GM21447 (cell line): ENCODE results near the gene PCNX1.
A peak's percentile ranks its signal among the peaks of the same experiment; 100 is the strongest.

Experiments used
- ATAC-seq: cut with Tn5 transposase; IDR thresholded peaks from one replicate; pipeline ENCODE4 v1.9.1; 2021; ENCODE audit not compliant: unreplicated experiment

PCNX1 gene

DNA sequence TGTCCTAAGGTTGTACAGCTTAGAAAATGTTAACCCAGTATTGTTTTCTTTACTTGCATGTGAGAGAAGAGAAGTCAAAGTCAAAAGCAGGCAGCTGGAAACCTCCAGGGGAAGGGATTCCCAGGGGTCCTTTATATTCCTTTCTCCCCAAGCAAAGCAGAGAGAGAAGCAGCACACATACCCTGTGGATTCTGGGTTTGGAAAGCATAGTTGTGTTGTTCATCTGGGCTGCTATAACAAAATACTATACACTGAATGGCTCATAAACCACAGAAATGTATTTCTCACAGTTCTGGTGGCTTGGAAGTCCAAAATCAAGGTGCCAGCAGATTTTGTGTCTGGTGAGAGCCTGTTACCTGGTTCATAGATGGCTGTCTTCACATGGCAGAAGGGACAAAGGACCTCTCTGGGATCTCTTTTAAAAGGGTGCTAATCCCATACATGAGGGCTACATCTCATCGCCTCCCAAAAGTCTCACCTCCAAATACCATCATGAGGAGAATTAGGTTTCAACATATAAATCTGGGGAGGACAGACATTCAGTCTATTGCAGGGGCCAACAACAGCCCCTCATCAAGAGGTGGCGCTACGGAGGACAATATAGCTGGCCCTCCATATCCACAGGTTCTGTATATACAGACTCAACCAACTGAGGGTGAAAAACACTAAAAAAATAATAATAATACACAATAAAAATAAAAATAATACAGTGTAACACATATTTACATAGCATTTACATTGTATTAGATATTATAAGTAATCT is 19.3 kb upstream of the PCNX1 start:
- ATAC-seq, result no peak

DNA sequence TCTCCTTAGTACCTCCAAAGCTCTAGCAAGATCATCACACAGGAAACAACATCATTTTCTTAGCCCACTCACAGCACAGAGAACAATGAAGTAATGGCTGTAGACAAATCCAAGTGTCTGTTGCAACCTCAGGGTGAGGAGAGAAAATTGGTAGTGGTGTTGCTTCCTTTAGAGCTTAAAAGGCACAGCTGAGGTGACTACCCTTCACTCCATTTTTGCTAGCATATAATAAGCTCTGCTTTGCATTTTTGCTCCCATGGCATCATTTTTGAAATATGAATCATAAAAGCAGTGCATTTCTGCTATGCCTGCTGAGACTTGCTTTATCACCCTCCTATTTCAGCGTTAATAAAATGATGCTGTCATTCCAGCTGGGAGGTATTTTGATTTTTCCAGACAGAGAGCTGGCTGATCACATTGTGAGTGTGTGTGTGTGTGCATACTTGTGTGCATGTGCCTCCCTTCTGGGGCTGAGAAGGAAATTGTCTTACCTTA is 18.5 kb upstream of the PCNX1 start:
- ATAC-seq, result no peak

DNA sequence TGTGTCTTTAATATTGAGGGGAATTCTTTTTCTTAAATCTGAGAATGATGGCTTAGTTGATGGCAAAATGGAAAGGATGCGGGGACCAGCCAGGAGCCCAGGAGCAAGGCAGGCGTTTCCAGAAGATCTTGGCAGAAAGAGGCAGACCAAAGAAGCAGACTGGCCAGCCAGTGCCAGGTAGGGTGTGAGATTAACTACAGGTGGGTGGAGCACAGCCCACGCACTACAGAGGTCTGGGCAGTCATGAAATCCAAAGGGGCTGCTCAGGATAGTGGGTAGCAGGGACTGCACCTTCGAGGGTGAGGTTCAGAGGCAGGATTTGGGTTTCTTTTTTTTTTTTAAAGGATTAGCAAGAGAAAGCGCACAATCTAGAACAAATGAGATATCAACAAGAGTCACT is 17.7 kb upstream of the PCNX1 start:
- ATAC-seq, result no peak

- ATAC-seq, result no peak
These were observed 16.2 kb upstream of the PCNX1 start for GRCh38 chr14:70890826-70891659.

- no peak for ATAC-seq
These were observed 15.5 kb upstream of the PCNX1 start for GRCh38 chr14:70891737-70892136.

GRCh38 chr14:70893062-70893845 is 14.0 kb upstream of the PCNX1 start:
- no peak for ATAC-seq

- ATAC-seq, result no peak
These were observed 13.4 kb upstream of the PCNX1 start for GRCh38 chr14:70893858-70894291.

- no peak for ATAC-seq
These were observed 12.4 kb upstream of the PCNX1 start for GRCh38 chr14:70894868-70895267.

GRCh38 chr14:70896317-70896716 is 10.9 kb upstream of the PCNX1 start:
- no peak for ATAC-seq

DNA sequence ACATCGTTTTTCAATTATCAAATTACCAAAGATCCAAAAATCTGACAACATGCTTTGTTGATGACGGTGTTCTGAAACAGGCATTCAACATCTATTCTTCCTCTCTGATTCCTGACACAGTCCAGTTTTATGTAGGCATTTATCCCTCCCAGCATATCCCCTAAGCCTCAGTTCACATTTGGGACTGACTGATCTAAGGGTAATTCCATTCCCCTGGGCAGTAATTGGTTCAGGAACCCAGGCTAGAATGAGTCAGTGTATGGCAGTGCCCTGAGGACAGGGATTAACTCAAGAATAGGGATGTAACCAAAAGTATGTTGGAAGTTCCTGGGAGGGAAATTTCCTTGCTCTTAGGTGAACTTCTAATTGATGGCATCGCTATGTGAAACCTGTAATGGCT is 10.3 kb upstream of the PCNX1 start:
- ATAC-seq, result no peak

- ATAC-seq, result no peak
These were observed 9.8 kb upstream of the PCNX1 start for GRCh38 chr14:70897464-70897863.

GRCh38 chr14:70898111-70898745 is 9.0 kb upstream of the PCNX1 start:
- no peak for ATAC-seq

DNA sequence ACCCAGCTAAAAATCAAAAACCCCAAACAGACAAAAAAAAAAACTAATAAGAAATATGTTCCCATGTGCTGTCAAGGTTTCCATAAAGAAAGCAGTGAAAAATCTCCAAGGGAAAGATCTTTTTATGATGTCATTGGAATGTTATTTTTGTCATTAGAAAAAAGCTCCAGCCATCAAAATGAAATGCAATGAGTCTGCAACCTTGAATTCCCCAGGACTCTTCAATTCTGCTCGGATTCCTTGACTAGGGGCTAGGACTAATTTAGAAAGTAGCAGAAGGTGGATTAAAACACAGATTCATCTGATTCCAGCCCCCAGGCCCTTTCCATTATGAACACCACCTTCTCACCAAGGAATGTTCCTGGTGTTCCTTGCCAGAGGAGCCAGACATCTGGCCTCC is 6.0 kb upstream of the PCNX1 start:
- ATAC-seq, result no peak

GRCh38 chr14:70902184-70902583 is 5.1 kb upstream of the PCNX1 start:
- no peak for ATAC-seq

DNA sequence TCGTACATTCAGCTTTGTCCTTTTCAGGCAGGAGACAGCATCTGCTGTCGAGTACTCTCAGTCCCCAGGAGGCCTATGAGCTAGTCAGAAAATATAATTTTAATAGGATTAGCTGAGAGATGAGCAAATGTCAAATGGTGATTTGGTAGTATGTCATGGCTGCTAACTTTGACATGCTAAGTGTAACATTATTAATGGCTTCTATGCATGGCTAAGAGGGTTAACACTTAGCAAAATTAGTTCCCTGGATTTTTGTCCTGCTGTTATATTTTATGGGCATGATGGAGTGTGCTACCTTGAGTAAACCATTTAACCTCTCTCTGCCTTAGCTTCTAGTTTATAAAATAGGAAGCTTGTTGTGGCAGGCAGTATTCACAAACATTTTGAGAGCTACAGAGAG is 2.9 kb upstream of the PCNX1 start:
- ATAC-seq, result no peak

DNA sequence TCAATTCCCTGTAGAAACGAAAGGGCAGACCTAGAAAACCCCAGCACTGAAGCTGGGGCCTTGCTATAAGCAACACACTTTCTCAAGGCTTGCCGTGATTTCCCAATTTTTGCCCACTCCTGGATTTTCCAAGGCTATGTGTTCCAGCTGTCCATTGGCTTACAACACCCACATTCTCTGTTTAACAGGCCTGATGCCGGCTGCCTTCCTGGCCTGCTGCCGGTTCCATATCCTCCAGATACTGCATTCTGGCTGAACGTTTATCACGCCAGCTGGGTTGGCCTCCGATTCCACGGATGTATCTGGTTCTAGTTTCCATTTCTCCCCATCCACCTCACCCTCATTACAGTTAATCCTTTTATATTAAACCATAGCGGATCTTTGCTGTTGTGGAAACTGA is 2.0 kb upstream of the PCNX1 start:
- no peak for ATAC-seq

DNA sequence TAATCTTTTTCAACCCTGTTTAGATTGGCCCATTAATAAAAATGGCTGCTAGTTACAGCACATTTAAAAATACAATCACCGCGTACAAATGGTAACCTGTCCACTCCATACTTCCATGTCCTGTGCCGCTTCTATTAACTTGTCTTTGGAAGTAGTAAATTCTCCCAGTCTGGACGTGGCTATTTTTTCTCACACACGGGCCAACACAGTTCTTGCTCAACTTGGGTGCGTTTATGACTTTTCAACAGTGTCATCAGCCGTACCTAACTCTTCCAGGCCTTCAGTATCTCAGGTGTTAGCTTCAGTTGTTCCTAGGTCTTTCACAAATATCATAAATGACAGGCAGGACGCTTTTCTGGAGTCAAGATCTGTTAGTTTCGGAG is 475 bp upstream of the PCNX1 start:
- no peak for ATAC-seq

GRCh38 chr14:70907996-70908934 is 1.0 kb downstream of the PCNX1 start:
- ATAC-seq, result peak; percentile 22

DNA sequence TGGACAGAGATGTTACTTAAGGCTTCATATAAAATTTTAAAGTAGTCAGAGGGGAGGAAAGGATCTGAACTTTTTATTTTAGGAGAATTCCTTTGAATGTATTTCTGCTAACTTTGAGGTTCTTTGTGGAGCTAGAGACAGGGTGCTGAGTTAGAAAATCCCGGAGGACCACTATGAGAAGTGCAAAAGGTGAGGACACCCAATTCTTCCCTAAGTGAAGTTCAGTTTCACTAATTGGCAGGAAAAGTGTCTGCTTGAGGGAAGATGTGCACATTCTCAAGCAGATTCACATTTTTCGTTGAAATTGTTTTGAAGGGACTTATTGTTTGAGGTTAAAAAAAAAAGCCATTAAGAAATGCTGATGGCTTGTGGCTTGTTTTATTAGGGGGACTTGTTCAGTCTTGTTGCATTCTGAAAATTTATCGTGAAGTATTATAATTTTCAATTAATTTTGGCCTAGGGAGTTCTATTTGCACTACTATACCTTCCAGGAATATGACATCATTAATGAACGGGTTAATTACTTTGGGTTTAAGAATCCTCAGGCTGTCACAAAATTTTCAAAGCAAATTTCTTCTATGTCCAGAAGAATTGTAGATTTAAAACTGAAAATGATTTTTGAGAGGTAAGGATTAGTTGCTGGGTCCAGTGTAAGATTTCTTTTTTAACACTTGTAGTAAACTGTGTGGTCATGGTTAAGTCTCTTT is 1.8 kb downstream of the PCNX1 start:
- no peak for ATAC-seq
